ENCODE data around the gene AKT3. TPM values are rescaled to one million over a fixed set of nuclear protein-coding genes. Genes with fewer than 3 reads are reported as not detected.

The AKT3 gene
- polyA plus RNA-seq, 3 donors = 0.81 to 1.7 (median 1.4) TPM

- peaks cover 70% of the 10 kb centered on the region for H3K4me1 Mint-ChIP-seq
- intact Hi-C loops (cut with micrococcal nuclease) = loop anchor here (10.0 kb wide), 2 partner anchors 320 to 330 kb away; partner anchors contain the start of gene ZBTB18 (in 1 of the 2)
These were observed 125.0 kb downstream of the AKT3 start for GRCh38 chr1:243725075-243725474.

GRCh38 chr1:243723458-243724043 is 126.5 kb downstream of the AKT3 start:
- no peaks in the 10 kb centered on the region for H3K9me3 ChIP-seq (replicated peaks in 1 of 2; ENCODE audit: control insufficient read depth in 1 of 2, insufficient read depth in 1 of 2, low read length in 2 of 2)
- Mint-ChIP-seq H3K27me3 (ENCODE audit: low read depth in 3 of 3) (peaks cover 0 to under 1% (median 0%) of the 10 kb centered on the region in 3 donors), H3K4me3 (peak overlapping the region in 1 of 2 donors; percentile 35), H3K36me3 (peaks cover 7 to 14% of the 10 kb centered on the region in 2 donors), H3K9me3 (peaks cover 0 to 5% (median 0%) of the 10 kb centered on the region in 7 donors), H3K27ac (peak overlapping the region in 6 of 7 donors; percentile 40 to 88 (median 79)), H3K4me1 (peaks cover 57% of the 10 kb centered on the region)
- peak overlapping the region in 1 of 2 donors; percentile 68 for H3K27ac ChIP-seq (ENCODE audit: low read depth in 1 of 2, low read length in 2 of 2)
- H3K4me3 ChIP-seq (replicated peaks in 1 of 3; ENCODE audit: low read depth in 2 of 3, low read length in 3 of 3) = no peak overlapping the region
- H4K20me1 ChIP-seq (ENCODE audit: insufficient read depth, low read length) = no peaks in the 10 kb centered on the region
- H3K9ac ChIP-seq (ENCODE audit: insufficient read depth, low read length, poor library complexity, severe bottlenecking) = no peak overlapping the region
- no peak overlapping the region for H3K4me2 ChIP-seq (replicated peaks; ENCODE audit: extremely low read depth, low read length, poor library complexity, severe bottlenecking)
- no peak for DNase-seq
- H3K27me3 ChIP-seq (ENCODE audit: control insufficient read depth in 2 of 2, insufficient read depth in 2 of 2, low read length in 2 of 2) = no peaks in the 10 kb centered on the region
- WGBS (ENCODE audit: insufficient coverage) = no CpG with 5 or more reads among the region's 3 CpGs
- intact Hi-C loops (cut with micrococcal nuclease) = loop anchor here (10.0 kb wide), 2 partner anchors 321 to 331 kb away; partner anchors contain the start of gene ZBTB18 (in 1 of the 2)
- peaks cover 32 to 50% of the 10 kb centered on the region in 2 donors for H3K4me1 ChIP-seq (ENCODE audit: control insufficient read depth in 1 of 2, insufficient read depth in 2 of 2, low read length in 2 of 2)
- no peak for TF ChIP-seq CTCF (IDR thresholded peaks at IDR 0.05)
- peaks cover 59% of the 10 kb centered on the region for H3K79me2 ChIP-seq (ENCODE audit: insufficient read depth, low read length)
- no peak overlapping the region for H2AFZ ChIP-seq (ENCODE audit: insufficient read depth, low read depth, low read length, poor library complexity, severe bottlenecking)
- no peaks in the 10 kb centered on the region for H3K36me3 ChIP-seq (replicated peaks in 1 of 2; ENCODE audit: control insufficient read depth in 1 of 2, insufficient read depth in 2 of 2, low read length in 2 of 2)

More at GRCh38 chr1:243725075-243725474, 125.0 kb downstream of the AKT3 start:
- H3K9ac ChIP-seq (ENCODE audit: insufficient read depth, low read length, poor library complexity, severe bottlenecking) = no peak overlapping the region
- H3K27ac ChIP-seq (ENCODE audit: low read depth in 1 of 2, low read length in 2 of 2) = peak overlapping the region in 1 of 2 donors; percentile 68
- no peak overlapping the region for H3K4me3 ChIP-seq (replicated peaks in 1 of 3; ENCODE audit: low read depth in 2 of 3, low read length in 3 of 3)
- no peak overlapping the region for H3K4me2 ChIP-seq (replicated peaks; ENCODE audit: extremely low read depth, low read length, poor library complexity, severe bottlenecking)
- H3K36me3 ChIP-seq (replicated peaks in 1 of 2; ENCODE audit: control insufficient read depth in 1 of 2, insufficient read depth in 2 of 2, low read length in 2 of 2) = no peaks in the 10 kb centered on the region
- H3K79me2 ChIP-seq (ENCODE audit: insufficient read depth, low read length) = peaks cover 62% of the 10 kb centered on the region
- H2AFZ ChIP-seq (ENCODE audit: insufficient read depth, low read depth, low read length, poor library complexity, severe bottlenecking) = peak overlapping the region; percentile 62
- DNase-seq = no peak
- H3K9me3 ChIP-seq (replicated peaks in 1 of 2; ENCODE audit: control insufficient read depth in 1 of 2, insufficient read depth in 1 of 2, low read length in 2 of 2) = peaks cover 0 to 4% of the 10 kb centered on the region in 2 donors
- H3K4me3 Mint-ChIP-seq = no peak overlapping the region
- peak overlapping the region; percentile 53 to 90 (median 69) for H3K27ac Mint-ChIP-seq
- H3K27me3 ChIP-seq (ENCODE audit: control insufficient read depth in 2 of 2, insufficient read depth in 2 of 2, low read length in 2 of 2) = no peaks in the 10 kb centered on the region
- TF ChIP-seq CTCF (IDR thresholded peaks at IDR 0.05) = no peak
- peaks cover 0 to 5% (median 3%) of the 10 kb centered on the region in 7 donors for H3K9me3 Mint-ChIP-seq
- H3K4me1 ChIP-seq (ENCODE audit: control insufficient read depth in 1 of 2, insufficient read depth in 2 of 2, low read length in 2 of 2) = peaks cover 42 to 65% of the 10 kb centered on the region in 2 donors
- WGBS (ENCODE audit: insufficient coverage) = 50% methylated on average over 3 of the region's 3 CpGs
- H3K27me3 Mint-ChIP-seq (ENCODE audit: low read depth in 3 of 3) = no peaks in the 10 kb centered on the region
- peaks cover 3 to 7% of the 10 kb centered on the region in 2 donors for H3K36me3 Mint-ChIP-seq
- H4K20me1 ChIP-seq (ENCODE audit: insufficient read depth, low read length) = no peaks in the 10 kb centered on the region

All from CD14-positive monocyte (primary cell).